Measurements from ENCODE around the gene EEF1B2.
A peak's percentile ranks its signal among the peaks of the same experiment; 100 is the strongest.
"Not testable (repeated sequence)": the region's sequence is repeated elsewhere in the genome, so short reads cannot be mapped to it uniquely, and the experiment has no call there.

The EEF1B2 gene

GRCh38 chr2:206164261-206164862 lies 4.7 kb downstream of the EEF1B2 start:
- TF ChIP-seq, protein P1, sequence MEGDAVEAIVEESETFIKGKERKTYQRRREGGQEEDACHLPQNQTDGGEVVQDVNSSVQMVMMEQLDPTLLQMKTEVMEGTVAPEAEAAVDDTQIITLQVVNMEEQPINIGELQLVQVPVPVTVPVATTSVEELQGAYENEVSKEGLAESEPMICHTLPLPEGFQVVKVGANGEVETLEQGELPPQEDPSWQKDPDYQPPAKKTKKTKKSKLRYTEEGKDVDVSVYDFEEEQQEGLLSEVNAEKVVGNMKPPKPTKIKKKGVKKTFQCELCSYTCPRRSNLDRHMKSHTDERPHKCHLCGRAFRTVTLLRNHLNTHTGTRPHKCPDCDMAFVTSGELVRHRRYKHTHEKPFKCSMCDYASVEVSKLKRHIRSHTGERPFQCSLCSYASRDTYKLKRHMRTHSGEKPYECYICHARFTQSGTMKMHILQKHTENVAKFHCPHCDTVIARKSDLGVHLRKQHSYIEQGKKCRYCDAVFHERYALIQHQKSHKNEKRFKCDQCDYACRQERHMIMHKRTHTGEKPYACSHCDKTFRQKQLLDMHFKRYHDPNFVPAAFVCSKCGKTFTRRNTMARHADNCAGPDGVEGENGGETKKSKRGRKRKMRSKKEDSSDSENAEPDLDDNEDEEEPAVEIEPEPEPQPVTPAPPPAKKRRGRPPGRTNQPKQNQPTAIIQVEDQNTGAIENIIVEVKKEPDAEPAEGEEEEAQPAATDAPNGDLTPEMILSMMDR (IDR thresholded peaks at IDR 0.05; ENCODE audit: low read depth, low read length, missing control alignments), result peak; percentile 61
- H3K4me3 ChIP-seq (ENCODE audit: low read depth, low read length), result no peak overlapping the region
- DNase-seq (ENCODE audit: low read depth), result no peak

- not testable (repeated sequence) for H3K4me3 ChIP-seq (ENCODE audit: low read depth, low read length); DNase-seq (ENCODE audit: low read depth)
These were observed 8.5 kb downstream of the EEF1B2 start for GRCh38 chr2:206168230-206168629.

- H3K4me3 ChIP-seq (ENCODE audit: low read depth, low read length); DNase-seq (ENCODE audit: low read depth): not testable (repeated sequence)
These were observed 12.1 kb downstream of the EEF1B2 start for GRCh38 chr2:206171624-206172397.

GRCh38 chr2:206173147-206173546 lies 13.5 kb downstream of the EEF1B2 start:
- H3K4me3 ChIP-seq (ENCODE audit: low read depth, low read length), result no peak overlapping the region
- TF ChIP-seq, protein P1 (IDR thresholded peaks at IDR 0.05; ENCODE audit: low read depth, low read length, missing control alignments), result no peak
- DNase-seq (ENCODE audit: low read depth), result no peak

GRCh38 chr2:206176121-206176520 lies 16.4 kb downstream of the EEF1B2 start:
- H3K4me3 ChIP-seq (ENCODE audit: low read depth, low read length), result no peak overlapping the region
- TF ChIP-seq, protein P1 (IDR thresholded peaks at IDR 0.05; ENCODE audit: low read depth, low read length, missing control alignments), result no peak
- DNase-seq (ENCODE audit: low read depth), result no peak

DNA sequence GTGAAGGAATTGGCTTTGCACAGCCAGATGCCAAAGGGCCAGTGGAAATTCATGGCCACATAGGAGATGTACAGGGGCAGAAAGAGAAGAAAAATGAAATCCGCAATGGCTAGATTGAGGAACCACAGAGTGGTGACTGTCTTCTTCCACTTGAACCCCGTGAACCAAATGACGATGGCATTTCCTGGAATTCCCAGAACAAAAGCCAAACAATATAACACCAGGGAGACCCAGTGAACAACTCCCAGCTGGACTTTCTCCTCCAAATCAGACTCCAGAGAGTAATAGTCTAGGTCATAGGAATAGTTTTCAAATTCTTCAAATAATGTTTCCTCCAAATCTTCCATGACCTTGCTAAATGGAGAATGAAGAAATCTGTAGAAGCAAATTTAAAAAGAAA lies 17.2 kb downstream of the EEF1B2 start:
- TF ChIP-seq, protein P1 (IDR thresholded peaks at IDR 0.05; ENCODE audit: low read depth, low read length, missing control alignments), result no peak
- no peak overlapping the region for H3K4me3 ChIP-seq (ENCODE audit: low read depth, low read length)
- DNase-seq (ENCODE audit: low read depth), result no peak

GRCh38 chr2:206181526-206181925 lies 21.8 kb downstream of the EEF1B2 start:
- DNase-seq (ENCODE audit: low read depth); H3K4me3 ChIP-seq (ENCODE audit: low read depth, low read length): not testable (repeated sequence)

DNA sequence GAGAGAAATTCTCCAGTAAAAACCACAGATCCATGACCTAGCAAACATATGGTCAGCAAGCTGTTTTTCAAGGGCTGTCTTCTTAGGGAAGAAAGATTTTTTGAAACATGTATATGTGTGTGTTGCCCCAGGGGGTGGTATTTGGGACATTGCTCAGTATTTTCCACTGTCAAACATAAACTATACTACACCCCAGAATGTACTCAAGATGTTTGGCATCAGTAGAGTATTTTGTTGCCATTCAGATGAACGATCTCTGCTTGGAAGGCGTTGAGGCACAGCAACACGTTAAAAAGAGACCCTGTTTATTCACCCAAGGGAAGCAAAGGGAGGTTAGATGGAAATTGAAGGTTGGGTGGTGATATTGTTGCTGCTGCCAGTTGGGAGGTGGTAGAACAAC lies 30.0 kb downstream of the EEF1B2 start:
- TF ChIP-seq, protein P1 (IDR thresholded peaks at IDR 0.05; ENCODE audit: low read depth, low read length, missing control alignments), result no peak
- no peak for DNase-seq (ENCODE audit: low read depth)
- no peak overlapping the region for H3K4me3 ChIP-seq (ENCODE audit: low read depth, low read length)

All from GM12864 (cell line).